Measurements from ENCODE around the gene UNC5A.

The UNC5A gene

GRCh38 chr5:176856746-176857145, 46.4 kb downstream of the UNC5A start:
- TF ChIP-seq CTCF (IDR thresholded peaks at IDR 0.05; ENCODE audit: insufficient read depth, low read length, missing control alignments) = no peak
- no peak overlapping the region for H3K4me3 ChIP-seq (ENCODE audit: low read depth, low read length)
- ChIA-PET CTCF (no interaction called here), POLR2A (no interaction called here)
- no peak for DNase-seq (ENCODE audit: low read depth, low spot score)

GRCh38 chr5:176857216-176857893, 47.0 kb downstream of the UNC5A start:
- H3K4me3 ChIP-seq (ENCODE audit: low read depth, low read length) = no peak overlapping the region
- TF ChIP-seq CTCF (IDR thresholded peaks at IDR 0.05; ENCODE audit: insufficient read depth, low read length, missing control alignments) = no peak
- CTCF ChIA-PET = no interaction called here
- DNase-seq (ENCODE audit: low read depth, low spot score) = no peak
- POLR2A ChIA-PET = no interaction called here

GRCh38 chr5:176857894-176858273, 47.5 kb downstream of the UNC5A start:
- H3K4me3 ChIP-seq (ENCODE audit: low read depth, low read length) = no peak overlapping the region
- ChIA-PET CTCF (no interaction called here), POLR2A (no interaction called here)
- no peak for DNase-seq (ENCODE audit: low read depth, low spot score)
- no peak for TF ChIP-seq CTCF (IDR thresholded peaks at IDR 0.05; ENCODE audit: insufficient read depth, low read length, missing control alignments)

GRCh38 chr5:176859916-176860315, 49.6 kb downstream of the UNC5A start:
- no peak for DNase-seq (ENCODE audit: low read depth, low spot score)
- ChIA-PET CTCF (no interaction called here), POLR2A (no interaction called here)
- no peak for TF ChIP-seq CTCF (IDR thresholded peaks at IDR 0.05; ENCODE audit: insufficient read depth, low read length, missing control alignments)
- no peak overlapping the region for H3K4me3 ChIP-seq (ENCODE audit: low read depth, low read length)

- H3K4me3 ChIP-seq (ENCODE audit: low read depth, low read length) = no peak overlapping the region
- no peak for TF ChIP-seq CTCF (IDR thresholded peaks at IDR 0.05; ENCODE audit: insufficient read depth, low read length, missing control alignments)
- CTCF ChIA-PET = no interaction called here
- POLR2A ChIA-PET = no interaction called here
- no peak for DNase-seq (ENCODE audit: low read depth, low spot score)
Measured at GRCh38 chr5:176860381-176860780, 50.0 kb downstream of the UNC5A start.

GRCh38 chr5:176861276-176861675, 50.9 kb downstream of the UNC5A start:
- ChIA-PET POLR2A (no interaction called here), CTCF (no interaction called here)
- TF ChIP-seq CTCF (IDR thresholded peaks at IDR 0.05; ENCODE audit: insufficient read depth, low read length, missing control alignments) = no peak
- no peak overlapping the region for H3K4me3 ChIP-seq (ENCODE audit: low read depth, low read length)
- DNase-seq (ENCODE audit: low read depth, low spot score) = no peak
